Measurements from ENCODE around the gene STAG1.

DNA sequence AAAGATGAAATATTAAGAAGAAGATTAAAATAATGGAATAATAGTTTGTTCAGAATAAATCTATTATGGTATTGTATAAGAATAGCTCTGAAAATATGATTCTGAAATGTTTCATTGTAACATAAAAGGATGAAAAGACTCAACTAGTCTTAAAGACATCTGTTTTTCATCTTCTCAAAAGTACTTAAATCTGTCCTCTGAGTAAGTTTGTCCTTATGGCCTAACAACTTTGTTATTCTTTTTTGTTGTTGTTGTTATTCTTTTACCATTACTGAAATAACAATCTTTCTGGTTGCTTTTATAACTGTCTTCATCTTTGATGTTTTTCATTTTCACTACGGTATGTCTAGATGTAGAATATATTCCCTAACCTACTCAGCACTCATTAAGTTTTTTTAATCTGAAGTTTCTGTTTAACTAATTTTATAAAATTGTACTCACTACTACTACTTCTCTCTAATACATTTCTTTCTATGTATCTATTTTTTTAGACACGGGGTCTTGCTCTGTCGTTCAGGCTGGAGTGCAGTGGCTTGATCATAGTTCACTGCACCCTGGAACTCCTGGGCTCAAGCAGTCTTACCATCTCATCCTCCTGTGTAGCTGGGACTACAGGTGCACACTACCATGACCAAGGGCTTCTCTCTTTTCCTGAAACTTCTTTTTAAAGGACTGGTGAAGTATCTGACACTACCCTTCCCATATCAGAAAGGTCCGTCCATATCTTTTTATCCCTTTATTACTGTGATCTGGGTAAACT lies 261.4 kb downstream of the STAG1 start:
- TF ChIP-seq CTCF (conservative IDR thresholded peaks at IDR 0.05 in 1 of 2, IDR thresholded peaks at IDR 0.05 in 1 of 2; ENCODE audit: extremely low read depth in 1 of 2, insufficient read depth in 1 of 2, low read depth in 1 of 2, low read length in 2 of 2): no peak
- no peak for TF ChIP-seq EZH2 (IDR thresholded peaks at IDR 0.05; ENCODE audit: borderline replicate concordance, low read length)

Data from mammary epithelial cell (primary cell).